Epithelial cell of esophagus (primary cell): Measurements from ENCODE around the gene BZW2.

Experiments used
- DNase-seq: peaks from one replicate; pipeline ENCODE4 v3.0.0; 2010; ENCODE audit warnings: low read depth
- H3K4me3 ChIP-seq: 2 replicates; pipeline ENCODE4 v1.5.1; 2011; ENCODE audit warnings: mild to moderate bottlenecking, low read length, control low read depth
- CTCF ChIP-seq: IDR thresholded peaks from 2 replicates; pipeline ENCODE4 v1.5.1; 2011; ENCODE audit warnings: low read depth, mild to moderate bottlenecking, low read length, control low read depth, inconsistent platforms; ENCODE audit not compliant: insufficient read depth; ENCODE audit errors: missing control alignments

BZW2 gene

GRCh38 chr7:16744518-16745250 lies 98.7 kb downstream of the BZW2 start:
- no peak for DNase-seq
- TF ChIP-seq CTCF = no peak
- H3K4me3 ChIP-seq = no peak overlapping the region

GRCh38 chr7:16745645-16746044 lies 99.7 kb downstream of the BZW2 start:
- DNase-seq = no peak
- no peak overlapping the region for H3K4me3 ChIP-seq
- TF ChIP-seq CTCF = no peak

- no peak for TF ChIP-seq CTCF
- no peak for DNase-seq
- no peak overlapping the region for H3K4me3 ChIP-seq
Measured at GRCh38 chr7:16747102-16747501, 101.1 kb downstream of the BZW2 start.

GRCh38 chr7:16753102-16753931 lies 107.3 kb downstream of the BZW2 start, which contains the start of gene TSPAN13:
Gene TSPAN13, plus strand, starts transcription at chr7:16753755. Its CDS starts 213 bp downstream, at chr7:16753968.
- peak; percentile 99 for DNase-seq
- peak within 1 kb of the TSS; percentile 91 for H3K4me3 ChIP-seq
- TF ChIP-seq CTCF = no peak

GRCh38 chr7:16753932-16754855 lies 108.2 kb downstream of the BZW2 start:
- no peak for TF ChIP-seq CTCF
- DNase-seq = peak; percentile 48
- peak overlapping the region; percentile 91 for H3K4me3 ChIP-seq

- peak; percentile 36 for DNase-seq
- no peak for TF ChIP-seq CTCF
- H3K4me3 ChIP-seq = peak overlapping the region; percentile 91
Measured at GRCh38 chr7:16754856-16755317, 108.9 kb downstream of the BZW2 start.
